Measurements from ENCODE around the gene WDR7. TPM values are rescaled to one million over a fixed set of nuclear protein-coding genes. Genes with fewer than 3 reads are reported as not detected.

The WDR7 gene
- polyA plus RNA-seq, 2 of the 4 experiments (the other 2 are of a cell fraction): 4.2 to 7.0 TPM

GRCh38 chr18:56662063-56662408 lies 10.9 kb downstream of the WDR7 start:
- H3K27ac ChIP-seq: no peak overlapping the region
- no peaks in the 10 kb centered on the region for H3K9me3 ChIP-seq
- TF ChIP-seq HOXB13 (CRISPR knock-in tag; IDR thresholded peaks at IDR 0.05; ENCODE audit: low read depth) (no peak), NPAS2 (CRISPR knock-in tag; IDR thresholded peaks at IDR 0.05; ENCODE audit: borderline replicate concordance) (no peak), KDM5A (IDR thresholded peaks at IDR 0.05) (no peak), MAX (IDR thresholded peaks at IDR 0.05) (no peak), HMGXB4 (CRISPR knock-in tag; IDR thresholded peaks at IDR 0.05; ENCODE audit: borderline replicate concordance) (no peak), ZC3H11A (IDR thresholded peaks at IDR 0.05) (no peak), PHF8 (IDR thresholded peaks at IDR 0.05; ENCODE audit: borderline replicate concordance, low read depth) (no peak), FOXS1 (CRISPR knock-in tag; IDR thresholded peaks at IDR 0.05) (no peak), ZFP36 (IDR thresholded peaks at IDR 0.05; ENCODE audit: borderline replicate concordance, partially characterized antibody) (no peak), FOSL2 (IDR thresholded peaks at IDR 0.05) (no peak), FOSL2 (CRISPR knock-in tag; IDR thresholded peaks at IDR 0.05) (no peak), ATOH8 (CRISPR knock-in tag; IDR thresholded peaks at IDR 0.05; ENCODE audit: low read depth) (no peak), TFCP2L1 (CRISPR knock-in tag; IDR thresholded peaks at IDR 0.05) (no peak)
- POLR2A ChIA-PET: interaction anchor here (0.8 kb wide), 1 partner anchor 11 kb away, joined by 4 read pairs; the partner anchor contains the start of gene WDR7
- FAIRE-seq (no peak), ATAC-seq (no peak), DNase-seq (ENCODE audit: low read depth in 1 of 2, low spot score in 1 of 2) (no peak)
- CTCF ChIA-PET: interaction anchor here (0.8 kb wide), 1 partner anchor 779 kb away, joined by 3 read pairs; no protein-coding TSS in a partner anchor
- WGBS (ENCODE audit: missing lambda C conversion rate): 57% methylated on average over 3 of the region's 4 CpGs
- no peaks in the 10 kb centered on the region for H3K4me1 ChIP-seq
- H3K4me2 ChIP-seq: no peak overlapping the region
- no peak overlapping the region for H3K4me3 ChIP-seq

GRCh38 chr18:56662502-56662901 lies 11.3 kb downstream of the WDR7 start:
- 68% methylated on average over 5 of the region's 5 CpGs for WGBS (ENCODE audit: missing lambda C conversion rate)
- no peak for TF ChIP-seq SMC3 (IDR thresholded peaks at IDR 0.05)
- TF ChIP-seq EHF (CRISPR knock-in tag; IDR thresholded peaks at IDR 0.05): no peak
- no peak for TF ChIP-seq HOXB13 (CRISPR knock-in tag; IDR thresholded peaks at IDR 0.05; ENCODE audit: low read depth)
- no peak for TF ChIP-seq FOSL2 (IDR thresholded peaks at IDR 0.05)
- no peak for TF ChIP-seq FOSL2 (CRISPR knock-in tag; IDR thresholded peaks at IDR 0.05)
- no peak for TF ChIP-seq CEBPB (IDR thresholded peaks at IDR 0.05)
- no peak for TF ChIP-seq KDM5A (IDR thresholded peaks at IDR 0.05)
- TF ChIP-seq HEYL (CRISPR knock-in tag; IDR thresholded peaks at IDR 0.05): no peak
- no peak for TF ChIP-seq JUNB (IDR thresholded peaks at IDR 0.05)
- TF ChIP-seq ELK1 (IDR thresholded peaks at IDR 0.05; ENCODE audit: low read depth, low read length): no peak
- TF ChIP-seq ESRRA (IDR thresholded peaks at IDR 0.05; ENCODE audit: borderline replicate concordance, low read length): no peak
- TF ChIP-seq TP53 (CRISPR knock-in tag; IDR thresholded peaks at IDR 0.05): no peak
- TF ChIP-seq MYC (IDR thresholded peaks at IDR 0.05; ENCODE audit: borderline replicate concordance, low read length): no peak
- no peak for TF ChIP-seq CBX2 (IDR thresholded peaks at IDR 0.05; ENCODE audit: borderline replicate concordance, low read depth)
- TF ChIP-seq RARB (CRISPR knock-in tag; IDR thresholded peaks at IDR 0.05): no peak
- TF ChIP-seq CHD2 (IDR thresholded peaks at IDR 0.05; ENCODE audit: low read length, partially characterized antibody): no peak
- no peak for TF ChIP-seq ZSCAN20 (CRISPR knock-in tag; IDR thresholded peaks at IDR 0.05)
- no peak for TF ChIP-seq EHMT2 (IDR thresholded peaks at IDR 0.05; ENCODE audit: low read depth)
- no peak for TF ChIP-seq MAZ (IDR thresholded peaks at IDR 0.05; ENCODE audit: borderline replicate concordance, low read depth, low read length)
- no peak for TF ChIP-seq CHD4 (IDR thresholded peaks at IDR 0.05; ENCODE audit: borderline replicate concordance)
- TF ChIP-seq MAX (IDR thresholded peaks at IDR 0.05): no peak
- H3K27ac ChIP-seq: no peak overlapping the region
- FAIRE-seq (no peak), DNase-seq (ENCODE audit: low read depth in 1 of 2, low spot score in 1 of 2) (no peak), ATAC-seq (no peak)
- POLR2A ChIA-PET: no interaction called here
- no peaks in the 10 kb centered on the region for H3K9me3 ChIP-seq
- no peak overlapping the region for H3K4me2 ChIP-seq
- no peaks in the 10 kb centered on the region for H3K4me1 ChIP-seq
- no peak overlapping the region for H3K4me3 ChIP-seq
- CTCF ChIA-PET: no interaction called here

Data from A549 (cell line).